HG02852 (cell line): ENCODE results near the gene TTC4.

Experiments
- ATAC-seq: cut with Tn5 transposase; IDR thresholded peaks from one replicate; pipeline ENCODE4 v1.9.1; 2021; ENCODE audit warnings: mild to moderate bottlenecking, moderate library complexity; ENCODE audit not compliant: unreplicated experiment

Gene TTC4

GRCh38 chr1:54781023-54781723, 65.5 kb downstream of the TTC4 start:
- no peak for ATAC-seq

- no peak for ATAC-seq
These were observed 66.5 kb downstream of the TTC4 start for GRCh38 chr1:54782156-54782555.

- ATAC-seq = no peak
These were observed 66.9 kb downstream of the TTC4 start for GRCh38 chr1:54782588-54782987.

GRCh38 chr1:54784066-54784465, 68.4 kb downstream of the TTC4 start:
- no peak for ATAC-seq

- ATAC-seq = no peak
These were observed 71.1 kb downstream of the TTC4 start for GRCh38 chr1:54786778-54787177.

GRCh38 chr1:54787604-54788003, 71.9 kb downstream of the TTC4 start:
- no peak for ATAC-seq

- no peak for ATAC-seq
These were observed 72.8 kb downstream of the TTC4 start for GRCh38 chr1:54788459-54788858.

- ATAC-seq = no peak
These were observed 76.3 kb downstream of the TTC4 start for GRCh38 chr1:54791880-54792522.
